Osteocyte (in vitro differentiated cells): Measurements from ENCODE around the gene NLGN1. TPM values are rescaled to one million over a fixed set of nuclear protein-coding genes. Genes with fewer than 3 reads are reported as not detected.

Experiments used
- DNase-seq: peaks from one replicate; pipeline ENCODE4 v3.0.0; 2021; ENCODE audit warnings: mixed read lengths; ENCODE audit not compliant: unreplicated experiment; ENCODE audit errors: extremely low spot score
- H3K27ac Mint-ChIP-seq: one replicate; pipeline ENCODE4 v1.8.0; 2021; ENCODE audit warnings: mild to moderate bottlenecking, mixed read lengths; ENCODE audit not compliant: unreplicated experiment
- H3K27me3 Mint-ChIP-seq: one replicate; pipeline ENCODE4 v1.8.0; 2021; ENCODE audit warnings: mixed read lengths; ENCODE audit not compliant: unreplicated experiment
- H3K36me3 Mint-ChIP-seq: one replicate; pipeline ENCODE4 v1.8.0; 2021; ENCODE audit warnings: mixed read lengths; ENCODE audit not compliant: unreplicated experiment
- H3K4me1 Mint-ChIP-seq: one replicate; pipeline ENCODE4 v1.8.0; 2021; ENCODE audit warnings: mixed read lengths; ENCODE audit not compliant: unreplicated experiment
- H3K4me3 Mint-ChIP-seq: one replicate; pipeline ENCODE4 v1.8.0; 2021; ENCODE audit warnings: mild to moderate bottlenecking, moderate library complexity, mixed read lengths; ENCODE audit not compliant: unreplicated experiment
- H3K9me3 Mint-ChIP-seq: one replicate; pipeline ENCODE4 v1.8.0; 2021; ENCODE audit warnings: mixed read lengths; ENCODE audit not compliant: unreplicated experiment
- CTCF ChIP-seq: fragments of 200-600 bp; sonication (generic); IDR thresholded peaks from 2 replicates; pipeline ENCODE4 v1.5.0; 2021; ENCODE audit warnings: antibody characterized with exemption, mild to moderate bottlenecking, moderate library complexity
- total RNA-seq: library from RNA; stranded (reverse); gene quantifications from 2 replicates; pipeline ENCODE4 v1.2.1, GENCODE V29; 2021

NLGN1 gene
- total RNA-seq, 1 donor from 2014 or later, result 3.9 TPM

DNA sequence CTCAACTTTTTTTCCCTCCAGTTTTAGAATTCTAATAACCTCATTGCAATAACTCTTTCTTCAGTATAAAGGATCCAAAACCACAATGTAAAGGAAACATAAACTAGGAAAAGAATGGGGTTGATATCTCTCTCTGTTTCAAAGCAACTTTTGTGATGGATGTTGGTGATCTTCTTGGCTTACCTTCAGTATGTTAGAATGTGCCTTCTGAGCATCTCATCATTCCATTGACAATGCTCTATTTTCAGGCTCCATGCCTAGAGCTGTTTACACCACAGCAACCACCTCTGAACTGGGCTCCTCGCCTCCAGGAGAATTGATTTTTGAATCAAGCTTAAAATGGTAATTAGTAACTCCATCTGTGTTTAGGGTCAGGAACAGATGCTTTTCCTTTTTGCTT, 6.6 kb downstream of the NLGN1 start:
- Mint-ChIP-seq H3K4me3 (no peak overlapping the region), H3K9me3 (no peaks in the 10 kb centered on the region), H3K4me1 (peaks cover 2% of the 10 kb centered on the region), H3K27ac (no peak overlapping the region), H3K36me3 (no peaks in the 10 kb centered on the region), H3K27me3 (peaks cover 14% of the 10 kb centered on the region)
- no peak for DNase-seq
- TF ChIP-seq CTCF, result no peak

- no peak overlapping the region for H3K4me3 Mint-ChIP-seq
- TF ChIP-seq CTCF, result no peak
- H3K27ac Mint-ChIP-seq, result no peak overlapping the region
- no peak for DNase-seq
- no peaks in the 10 kb centered on the region for H3K36me3 Mint-ChIP-seq
- H3K4me1 Mint-ChIP-seq, result peaks cover 3% of the 10 kb centered on the region
- H3K9me3 Mint-ChIP-seq, result no peaks in the 10 kb centered on the region
- peaks cover 2% of the 10 kb centered on the region for H3K27me3 Mint-ChIP-seq
Observed at GRCh38 chr3:173410436-173410835, 12.9 kb downstream of the NLGN1 start.

- Mint-ChIP-seq H3K27ac (no peak overlapping the region), H3K4me3 (no peak overlapping the region), H3K27me3 (peaks cover 2% of the 10 kb centered on the region), H3K4me1 (peaks cover 3% of the 10 kb centered on the region), H3K9me3 (no peaks in the 10 kb centered on the region), H3K36me3 (no peaks in the 10 kb centered on the region)
- no peak for TF ChIP-seq CTCF
- DNase-seq, result no peak
Observed at GRCh38 chr3:173410849-173411248, 13.3 kb downstream of the NLGN1 start.

GRCh38 chr3:173411375-173411973, 13.9 kb downstream of the NLGN1 start:
- Mint-ChIP-seq H3K27ac (no peak overlapping the region), H3K4me1 (peaks cover 3% of the 10 kb centered on the region), H3K4me3 (no peak overlapping the region), H3K9me3 (no peaks in the 10 kb centered on the region), H3K27me3 (peaks cover 2% of the 10 kb centered on the region), H3K36me3 (no peaks in the 10 kb centered on the region)
- no peak for DNase-seq
- TF ChIP-seq CTCF, result peak; percentile 69

DNA sequence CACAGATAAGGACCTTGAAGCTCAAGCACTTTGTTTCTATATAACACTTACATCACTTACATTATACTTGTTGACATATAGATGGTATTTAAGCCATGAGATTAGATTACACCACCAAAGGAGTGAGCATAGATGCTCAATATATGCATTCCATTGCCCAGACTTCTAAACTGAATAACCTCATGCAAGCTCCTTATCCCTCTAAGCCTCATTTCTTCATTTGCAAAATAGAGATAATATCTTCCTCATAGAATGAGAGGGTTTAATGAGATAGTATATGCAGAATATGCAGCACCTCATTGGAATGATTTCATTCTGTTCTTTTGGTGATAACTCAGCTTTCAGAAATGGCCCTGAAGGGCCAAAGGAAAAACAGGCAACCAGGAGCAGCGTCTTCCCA, 18.5 kb downstream of the NLGN1 start:
- H3K27ac Mint-ChIP-seq, result no peak overlapping the region

More for the DNA sequence above, 18.5 kb downstream of the NLGN1 start:
- DNase-seq, result no peak
- Mint-ChIP-seq H3K4me1 (peaks cover 3% of the 10 kb centered on the region), H3K4me3 (no peak overlapping the region), H3K27me3 (peaks cover 2% of the 10 kb centered on the region), H3K9me3 (peaks cover 5% of the 10 kb centered on the region), H3K36me3 (no peaks in the 10 kb centered on the region)
- TF ChIP-seq CTCF, result no peak
